HG03571 (cell line): ENCODE results near the gene ACOX3.
"Not testable (repeated sequence)": the region's sequence is repeated elsewhere in the genome, so short reads cannot be mapped to it uniquely, and the experiment has no call there.

Source experiments
- ATAC-seq: cut with Tn5 transposase; IDR thresholded peaks from one replicate; pipeline ENCODE4 v1.9.1; 2021; ENCODE audit not compliant: unreplicated experiment

ACOX3 gene

GRCh38 chr4:8355864-8356565 is 84.5 kb downstream of the ACOX3 start:
- no peak for ATAC-seq

- ATAC-seq, result no peak
These were observed 85.2 kb downstream of the ACOX3 start for GRCh38 chr4:8355306-8355705.

GRCh38 chr4:8353912-8354453 is 86.5 kb downstream of the ACOX3 start:
- ATAC-seq, result no peak

- no peak for ATAC-seq
These were observed 87.3 kb downstream of the ACOX3 start for GRCh38 chr4:8353158-8353669.

GRCh38 chr4:8352368-8353157 is 88.0 kb downstream of the ACOX3 start:
- no peak for ATAC-seq

- no peak for ATAC-seq
These were observed 88.6 kb downstream of the ACOX3 start for GRCh38 chr4:8351931-8352367.

GRCh38 chr4:8350841-8351461 is 89.6 kb downstream of the ACOX3 start:
- no peak for ATAC-seq

GRCh38 chr4:8350352-8350751 is 90.2 kb downstream of the ACOX3 start:
- ATAC-seq, result no peak

GRCh38 chr4:8349664-8350236 is 90.8 kb downstream of the ACOX3 start:
- ATAC-seq, result no peak

- not testable (repeated sequence) for ATAC-seq
These were observed 91.3 kb downstream of the ACOX3 start for GRCh38 chr4:8349236-8349635.

- ATAC-seq, result no peak
These were observed 92.5 kb downstream of the ACOX3 start for GRCh38 chr4:8348071-8348470.

- ATAC-seq, result no peak
These were observed 92.9 kb downstream of the ACOX3 start for GRCh38 chr4:8347660-8348059.

- ATAC-seq, result no peak
These were observed 93.5 kb downstream of the ACOX3 start for GRCh38 chr4:8346838-8347605.

GRCh38 chr4:8345946-8346814 is 94.3 kb downstream of the ACOX3 start:
- no peak for ATAC-seq

- ATAC-seq, result no peak
These were observed 95.2 kb downstream of the ACOX3 start for GRCh38 chr4:8345053-8345945.

- ATAC-seq, result no peak
These were observed 96.1 kb downstream of the ACOX3 start for GRCh38 chr4:8344377-8344776.

- no peak for ATAC-seq
These were observed 96.6 kb downstream of the ACOX3 start for GRCh38 chr4:8343967-8344331.

GRCh38 chr4:8343262-8343966 is 97.1 kb downstream of the ACOX3 start:
- ATAC-seq, result no peak
